Ovary (tissue), 9 donors: ENCODE data around the gene CHPT1. TPM values are rescaled to one million over a fixed set of nuclear protein-coding genes. Genes with fewer than 3 reads are reported as not detected.

Experiments used
- DNase-seq, 5 donors: peaks; one replicate each; pipeline ENCODE4 v3.0.0-alpha.2; 2019 to 2020
- H3K27ac ChIP-seq, 2 donors: fragments of 200-600 bp; one replicate each; pipeline versions ENCODE4 v1.5.1 to v1.8.0; 2019 to 2022
- H3K27me3 ChIP-seq: fragments of 200-600 bp; one replicate; pipeline ENCODE4 v1.8.0; 2022
- H3K36me3 ChIP-seq: fragments of 200-600 bp; sonication (generic); one replicate; pipeline ENCODE4 v1.5.1; 2019
- H3K4me1 ChIP-seq: one replicate; pipeline ENCODE4 v1.8.1; 2013; ENCODE audit warnings: mild to moderate bottlenecking, moderate library complexity; ENCODE audit not compliant: insufficient read depth
- H3K4me3 ChIP-seq: fragments of 200-600 bp; sonication (generic); one replicate; pipeline ENCODE4 v1.5.1; 2017
- H3K9me3 ChIP-seq, 2 donors: fragments of 200-600 bp in 1 of 2; sonication (generic) in 1 of 2; one replicate each; pipeline versions ENCODE4 v1.5.1 to v1.8.1; 2013 to 2019; ENCODE audit warnings: mild to moderate bottlenecking in 1 of 2, moderate library complexity in 1 of 2
- CTCF ChIP-seq, 3 donors: fragments of 450-650 bp in 2 of 3; fragments of 200-600 bp in 1 of 3; IDR thresholded peaks; one replicate each; pipeline versions ENCODE4 v1.5.1 to v1.8.0; 2016 to 2022; ENCODE audit warnings: antibody characterized with exemption in 3 of 3, mild to moderate bottlenecking in 1 of 3
- EP300 ChIP-seq: sonication (generic); formaldehyde crosslinking; IDR thresholded peaks from one replicate; pipeline ENCODE4 v1.6.1; 2017; ENCODE audit warnings: antibody characterized with exemption
- POLR2A ChIP-seq: fragments of 450-650 bp; IDR thresholded peaks from one replicate; pipeline ENCODE4 v1.6.1; 2017; ENCODE audit warnings: antibody characterized with exemption, mild to moderate bottlenecking, moderate library complexity
- WGBS, 3 donors: extraction: QIAGEN DNeasy Blood & Tissue Kit in 1 of 3; methylation state at CpG; one replicate each; pipeline versions ENCODE4 v1.1.5 to v1.1.7; 2013 to 2017; 5-methylcytosine and 5-hydroxymethylcytosine counted together
- intact Hi-C, 4 donors: fragments of 100-400 bp; cut with DNase I; formaldehyde crosslinking; loops; one replicate each; pipeline versions ENCODE4 v1.11.0 to v1.15.1; 2022 to 2023
- polyA plus RNA-seq, 2 donors: library from polyadenylated mRNA; stranded (reverse); fragments of 200-250 nt in 1 of 2; fragments of 350-450 nt in 1 of 2; fragmentation: Illumina TruSeq in 1 of 2; extraction: RNeasy Lipid Tissue Mini Kit (QIAGEN cat#74804) in 1 of 2; gene quantifications; one replicate each; pipeline ENCODE4 v1.2.3, GENCODE V29; 2013 to 2014
- total RNA-seq, 7 donors: library from RNA; depleted of rRNA in 2 of 7; stranded (reverse); fragments of >200 nt in 2 of 7; fragmentation: NEBNext Ultra II Directional in 3 of 7; extraction: Animal tissue kit (Norgen Biotek cat#: 25700) in 3 of 7; gene quantifications; one replicate each; pipeline versions ENCODE4 v1.1.0 to v1.2.4, GENCODE V29; 2016 to 2023
- donor health status: DM: no; HTN: no; CAD: no; lungs with moderate emphysema.
- donor health status: DM: no; HTN: no; CAD: no.
- donor health status: Bipolar disorder and iron deficiency.
- donor health status: DM: yes; HTN: yes; CAD: no.
- donor health status: DM: no; HTN: no; CAD: no.
- donor health status: DM: yes; HTN: yes; CAD: no.

CHPT1 gene
- total and polyA plus RNA-seq, 9 donors = 25.8 to 89.4 (median 31.4) TPM

- no peak for DNase-seq
- no peaks in the 10 kb centered on the region for H3K27me3 ChIP-seq
- H3K9me3 ChIP-seq = no peaks in the 10 kb centered on the region
- H3K4me3 ChIP-seq = no peak overlapping the region
- H3K36me3 ChIP-seq = no peaks in the 10 kb centered on the region
- H3K4me1 ChIP-seq = peaks cover 2% of the 10 kb centered on the region
- 19 to 29% (median 23%) methylated on average over 1 of the region's 1 CpG for WGBS, 3 donors
- intact Hi-C loops = loop anchor here in 1 of 4 donors (5.0 kb wide), 1 partner anchor 1231 kb away; no protein-coding TSS in a partner anchor
- H3K27ac ChIP-seq = no peak overlapping the region
- no peak for TF ChIP-seq EP300
Measured at GRCh38 chr12:101743242-101743641, 45.8 kb downstream of the CHPT1 start.

GRCh38 chr12:101743724-101744472 is 46.5 kb downstream of the CHPT1 start:
- no peak overlapping the region for H3K27ac ChIP-seq
- no peaks in the 10 kb centered on the region for H3K36me3 ChIP-seq
- WGBS, 3 donors = 48 to 61% (median 51%) methylated on average over 10 of the region's 10 CpGs
- TF ChIP-seq POLR2A (no peak), CTCF (IDR thresholded peaks at IDR 0.05) (no peak), EP300 (no peak)
- H3K27me3 ChIP-seq = no peaks in the 10 kb centered on the region
- intact Hi-C loops = loop anchor here in 1 of 4 donors (5.0 kb wide), 1 partner anchor 1232 kb away; no protein-coding TSS in a partner anchor
- no peaks in the 10 kb centered on the region for H3K9me3 ChIP-seq
- H3K4me3 ChIP-seq = no peak overlapping the region
- no peak for DNase-seq
- H3K4me1 ChIP-seq = peaks cover 2% of the 10 kb centered on the region

- DNase-seq = no peak
- Histone ChIP-seq H3K27ac (no peak overlapping the region), H3K27me3 (no peaks in the 10 kb centered on the region), H3K9me3 (no peaks in the 10 kb centered on the region), H3K36me3 (no peaks in the 10 kb centered on the region), H3K4me3 (no peak overlapping the region), H3K4me1 (peaks cover 2% of the 10 kb centered on the region)
- WGBS, 3 donors = 88 to 93% (median 91%) methylated on average over 3 of the region's 3 CpGs
- TF ChIP-seq POLR2A (no peak), EP300 (no peak), CTCF (IDR thresholded peaks at IDR 0.05) (no peak)
- intact Hi-C loops = no loop called here
Measured at GRCh38 chr12:101745481-101745880, 48.0 kb downstream of the CHPT1 start.

- 89 to 98% (median 97%) methylated on average over 1 of the region's 1 CpG for WGBS, 3 donors
- Histone ChIP-seq H3K4me1 (peaks cover 2% of the 10 kb centered on the region), H3K9me3 (no peaks in the 10 kb centered on the region), H3K27me3 (no peaks in the 10 kb centered on the region), H3K36me3 (no peaks in the 10 kb centered on the region), H3K27ac (no peak overlapping the region), H3K4me3 (no peak overlapping the region)
- DNase-seq = no peak
- TF ChIP-seq POLR2A (no peak), EP300 (no peak), CTCF (IDR thresholded peaks at IDR 0.05) (no peak)
- intact Hi-C loops = no loop called here
Measured at GRCh38 chr12:101746196-101746595, 48.8 kb downstream of the CHPT1 start.

- no peaks in the 10 kb centered on the region for H3K9me3 ChIP-seq
- DNase-seq = no peak
- intact Hi-C loops = no loop called here
- H3K4me3 ChIP-seq = no peak overlapping the region
- WGBS, 3 donors = 77 to 86% (median 80%) methylated on average over 1 of the region's 1 CpG
- no peak overlapping the region for H3K27ac ChIP-seq
- H3K27me3 ChIP-seq = no peaks in the 10 kb centered on the region
- TF ChIP-seq CTCF (IDR thresholded peaks at IDR 0.05) (no peak), POLR2A (no peak), EP300 (no peak)
- H3K36me3 ChIP-seq = no peaks in the 10 kb centered on the region
- H3K4me1 ChIP-seq = peaks cover 2% of the 10 kb centered on the region
Measured at GRCh38 chr12:101746661-101747060, 49.2 kb downstream of the CHPT1 start.
